Activated CD4-positive, CD25-positive, alpha-beta regulatory T cell treated with anti-CD3 and anti-CD28 coated beads, Interleukin-2, amount 50 U/mL, for 16 hours (primary cell): ENCODE data around the gene FBLN1.
A peak's percentile ranks its signal among the peaks of the same experiment; 100 is the strongest.

ENCODE experiments used
- DNase-seq: peaks from one replicate; pipeline ENCODE4 v3.0.0-alpha.2; 2020; ENCODE audit warnings: low read depth, low spot score

Gene FBLN1

GRCh38 chr22:45564349-45565030 lies 61.8 kb downstream of the FBLN1 start:
- DNase-seq: no peak

DNA sequence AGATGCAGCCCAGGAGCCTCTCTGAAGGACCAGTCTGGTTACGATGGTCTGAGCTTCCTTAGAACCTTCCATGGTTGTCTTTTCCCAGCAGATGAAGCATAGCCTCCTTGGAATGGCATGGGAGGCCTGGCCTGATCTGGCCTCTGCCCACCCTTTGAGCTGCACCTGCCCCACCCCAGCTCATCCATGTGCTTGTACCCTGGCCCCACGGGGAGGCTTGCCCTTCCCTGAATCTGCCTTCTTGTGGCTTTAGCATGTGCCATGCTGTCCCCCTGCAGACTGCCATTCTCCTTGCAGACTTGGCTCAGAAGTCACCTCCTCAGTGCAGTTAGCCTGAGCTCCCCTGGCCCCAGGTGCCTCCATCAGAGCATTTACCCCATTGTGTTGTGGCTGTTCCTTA lies 62.5 kb downstream of the FBLN1 start:
- DNase-seq: no peak

GRCh38 chr22:45565973-45566372 lies 63.3 kb downstream of the FBLN1 start:
- no peak for DNase-seq

GRCh38 chr22:45568213-45568612 lies 65.5 kb downstream of the FBLN1 start:
- DNase-seq: no peak

DNA sequence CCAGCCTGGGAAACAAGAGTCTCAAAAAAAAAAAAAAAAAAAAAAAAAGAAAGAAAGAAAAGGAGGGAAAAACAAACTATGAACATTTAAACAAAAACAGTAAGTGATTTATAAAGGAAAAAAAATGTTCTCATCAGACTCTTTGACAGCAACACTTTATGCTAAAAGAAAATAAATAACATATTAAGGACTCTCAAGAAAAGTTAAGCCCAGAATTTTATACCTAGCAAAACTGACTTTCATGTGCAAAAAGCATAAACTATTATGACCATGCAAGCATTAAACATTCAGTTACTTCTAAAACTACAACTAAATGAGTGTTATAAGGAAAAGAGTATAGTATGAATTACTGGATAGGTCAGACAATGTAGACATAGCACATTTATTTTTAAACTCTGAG lies 68.4 kb downstream of the FBLN1 start:
- no peak for DNase-seq

- no peak for DNase-seq
These were observed 69.8 kb downstream of the FBLN1 start for GRCh38 chr22:45572444-45572843.

GRCh38 chr22:45574069-45574703 lies 71.5 kb downstream of the FBLN1 start:
- no peak for DNase-seq

GRCh38 chr22:45575173-45575572 lies 72.5 kb downstream of the FBLN1 start:
- DNase-seq: no peak

- DNase-seq: no peak
These were observed 73.1 kb downstream of the FBLN1 start for GRCh38 chr22:45575607-45576272.

- no peak for DNase-seq
These were observed 73.6 kb downstream of the FBLN1 start for GRCh38 chr22:45576273-45576625.

DNA sequence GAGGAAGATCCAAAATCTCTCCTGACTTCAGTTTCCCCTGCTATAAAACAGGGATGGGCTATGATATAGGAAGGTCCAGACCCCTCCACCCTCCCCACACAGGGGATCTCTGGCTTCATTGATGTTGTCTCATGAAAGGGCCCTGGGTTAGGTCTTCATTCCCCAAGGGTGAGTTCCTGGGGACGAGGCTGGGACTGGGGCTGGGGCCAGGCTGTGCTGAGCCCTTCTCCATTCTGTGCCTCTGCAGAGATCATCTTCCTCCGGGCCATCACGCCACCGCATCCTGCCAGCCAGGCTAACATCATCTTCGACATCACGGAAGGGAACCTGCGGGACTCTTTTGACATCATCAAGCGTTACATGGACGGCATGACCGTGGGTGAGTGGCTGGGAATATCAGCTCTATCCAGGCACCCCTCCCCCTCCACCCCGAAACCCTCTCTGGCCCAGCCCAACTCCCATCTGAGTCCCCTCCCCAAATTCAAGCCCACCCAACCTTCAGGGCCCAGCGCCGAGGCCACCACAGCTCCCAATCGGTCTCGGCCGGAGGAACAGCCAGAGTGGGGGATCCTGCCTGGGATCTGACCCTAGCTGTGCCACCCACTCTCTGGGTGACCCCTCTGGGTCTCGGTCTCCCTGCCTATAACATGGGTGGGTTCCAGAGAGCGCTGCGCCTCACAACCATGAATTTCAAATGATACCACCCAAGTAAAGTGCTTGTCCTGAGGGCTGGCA lies 74.2 kb downstream of the FBLN1 start:
- DNase-seq: no peak

GRCh38 chr22:45577746-45578523 lies 75.3 kb downstream of the FBLN1 start:
- DNase-seq: peak; percentile 47

DNA sequence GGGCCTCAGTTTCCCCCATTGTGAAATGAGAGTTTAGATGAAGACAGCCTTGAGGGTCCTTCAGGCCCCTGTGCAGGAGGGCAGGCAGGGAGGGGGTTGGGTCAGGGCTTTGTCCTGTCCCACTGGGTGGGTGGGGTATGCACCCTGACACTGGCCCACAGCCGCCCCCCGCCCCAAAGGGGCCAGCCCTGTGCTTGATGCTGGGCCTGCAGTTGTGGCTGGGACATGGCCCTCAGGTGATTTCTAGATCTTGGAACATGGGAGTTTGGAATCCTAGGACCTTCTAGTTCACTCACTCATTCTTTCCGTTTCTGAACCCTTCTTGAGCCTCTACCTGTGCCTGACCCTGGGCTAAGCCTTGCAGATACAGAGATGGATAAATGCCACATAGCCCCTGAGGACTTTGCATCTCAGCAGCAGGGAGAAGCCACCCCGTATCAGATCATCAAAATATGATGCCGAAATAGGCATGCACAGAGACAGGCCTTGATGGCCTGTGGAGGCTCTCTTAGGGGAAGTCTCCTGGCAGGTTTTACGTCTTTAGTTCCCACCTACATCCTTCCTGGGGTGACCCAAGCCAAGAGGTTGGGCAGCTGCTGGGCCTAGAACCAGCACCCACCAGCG lies 76.0 kb downstream of the FBLN1 start:
- DNase-seq: no peak

GRCh38 chr22:45579306-45579705 lies 76.6 kb downstream of the FBLN1 start:
- DNase-seq: no peak

DNA sequence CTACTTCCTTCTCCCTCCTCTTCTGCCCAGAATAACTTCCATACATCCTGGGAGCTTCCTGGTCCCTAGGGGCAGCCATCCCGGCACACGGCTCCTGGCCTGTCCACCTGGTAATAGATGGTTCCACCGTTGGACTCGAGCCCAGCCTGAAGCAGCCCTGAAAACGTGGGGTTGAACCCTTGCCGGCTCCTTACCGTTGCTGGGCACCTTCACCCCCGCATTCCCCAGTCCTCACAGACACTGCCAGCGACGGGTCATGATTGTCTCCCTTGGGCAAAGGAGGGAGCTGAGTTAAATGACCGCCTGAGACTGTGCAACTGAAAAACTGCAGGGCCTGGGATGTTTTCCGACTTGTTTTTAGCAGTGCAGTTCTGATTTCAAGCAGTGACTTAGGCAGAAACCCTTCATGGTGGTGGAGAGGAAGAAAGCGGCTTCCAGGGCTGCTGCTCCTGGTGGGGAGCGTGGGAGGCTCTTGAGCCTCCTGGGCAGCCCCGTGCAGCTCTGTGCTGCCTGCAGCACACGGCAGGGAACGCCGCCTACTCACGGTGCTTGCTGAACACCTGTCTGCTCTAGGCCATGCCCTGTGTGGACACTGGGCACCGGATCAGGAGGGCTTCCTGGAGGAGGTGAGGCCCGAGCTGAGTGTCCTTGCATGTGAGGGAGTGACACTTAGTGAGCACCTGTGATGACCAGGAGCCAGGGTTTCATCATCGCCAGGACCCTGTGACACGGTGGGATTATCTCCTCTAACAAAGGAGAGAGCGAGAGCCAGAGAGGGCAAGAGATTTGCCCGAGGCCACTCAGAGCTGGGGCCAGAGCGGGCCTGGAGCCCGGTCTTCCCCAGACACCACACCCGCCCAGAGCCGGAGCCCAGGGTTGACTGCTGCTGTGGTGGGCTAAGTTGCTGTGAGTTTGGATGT lies 77.4 kb downstream of the FBLN1 start:
- DNase-seq: no peak

DNA sequence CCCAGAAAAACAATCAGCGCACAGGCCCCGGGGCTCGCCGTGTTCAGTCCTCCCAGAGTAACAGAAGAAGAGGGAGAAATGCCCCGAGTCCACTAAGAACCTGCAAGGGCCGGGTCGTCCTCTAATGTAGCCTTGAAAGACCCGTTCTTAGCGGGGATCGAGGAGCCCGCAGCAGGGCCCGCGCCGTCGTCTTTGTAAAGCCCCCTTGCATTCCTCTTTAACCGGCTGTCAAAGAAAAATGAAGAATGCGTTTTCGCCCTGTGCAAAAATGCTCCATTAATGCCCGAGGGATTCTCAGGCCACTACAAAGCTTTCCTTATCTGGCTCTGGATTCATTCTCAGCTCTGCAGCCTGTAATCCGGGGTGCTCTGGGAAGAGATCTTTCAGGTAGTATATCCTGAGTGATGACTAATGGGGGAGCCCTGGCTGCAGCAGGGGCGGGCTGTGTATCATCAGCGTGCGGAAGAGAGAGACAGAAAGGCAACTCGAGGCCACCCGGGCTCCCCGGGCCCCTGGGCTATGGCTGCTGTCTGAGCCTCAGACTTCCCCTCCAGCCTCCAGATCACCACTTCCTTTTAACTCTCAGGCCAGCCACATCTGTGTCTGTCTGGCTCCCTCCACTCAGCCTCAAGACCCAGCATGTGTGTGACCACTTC lies 78.2 kb downstream of the FBLN1 start:
- no peak for DNase-seq

DNA sequence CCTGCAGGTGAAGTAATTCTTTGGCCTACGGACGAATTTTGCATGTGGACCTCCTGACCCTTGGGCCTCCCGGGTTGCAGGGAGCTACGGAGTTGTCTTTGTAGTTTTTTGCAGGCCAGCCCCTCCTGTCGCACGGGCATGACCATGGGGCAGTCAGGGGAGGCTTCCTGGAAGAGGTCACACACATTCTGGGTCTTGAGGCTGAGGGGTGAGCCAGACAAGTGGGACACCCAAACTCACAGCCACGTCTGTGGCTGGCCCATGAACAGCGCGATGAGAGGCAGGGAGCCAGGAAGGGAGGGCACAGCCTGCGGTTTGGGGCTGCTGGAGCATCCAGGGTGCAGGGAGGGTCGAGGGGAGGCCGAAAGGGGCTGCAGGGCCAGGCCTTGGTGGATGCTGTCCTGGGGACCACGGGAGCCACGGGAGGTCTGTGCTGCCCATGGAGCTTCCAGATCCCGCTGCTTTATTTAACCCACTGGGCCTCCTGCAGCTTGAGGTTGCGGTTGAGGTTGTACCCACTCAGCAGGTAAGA lies 78.9 kb downstream of the FBLN1 start:
- DNase-seq: no peak

GRCh38 chr22:45582236-45582954 lies 79.7 kb downstream of the FBLN1 start:
- no peak for DNase-seq

GRCh38 chr22:45582955-45583320 lies 80.3 kb downstream of the FBLN1 start:
- DNase-seq: no peak
